Kidney (tissue), 14 donors: ENCODE results near the gene USP48. TPM values are rescaled to one million over a fixed set of nuclear protein-coding genes. Genes with fewer than 3 reads are reported as not detected.

Experiments used
- DNase-seq, 5 donors: peaks; one replicate each; pipeline ENCODE4 v3.0.0-alpha.2; 2013 to 2020
- FAIRE-seq: peaks from 2 replicates; lab custom pipeline; 2012; peaks lifted over from hg19 to GRCh38; lab: Jason Lieb, UNC
- H3K27ac ChIP-seq, 2 donors: one replicate each; pipeline ENCODE4 v1.7.0; 2013; ENCODE audit warnings: low read depth in 2 of 2, low read length in 2 of 2, inconsistent platforms in 1 of 2
- H3K27me3 ChIP-seq: one replicate; pipeline ENCODE4 v1.7.1; 2013; ENCODE audit warnings: low read length, inconsistent platforms; ENCODE audit not compliant: control insufficient read depth, insufficient read depth
- H3K36me3 ChIP-seq, 3 donors: one replicate each; pipeline versions ENCODE4 v1.7.0 to v1.7.1; 2013; ENCODE audit warnings: low read length in 3 of 3, control low read depth in 1 of 3, inconsistent platforms in 1 of 3; ENCODE audit not compliant: insufficient read depth in 3 of 3, control insufficient read depth in 2 of 3
- H3K4me1 ChIP-seq, 3 donors: one replicate each; pipeline versions ENCODE4 v1.7.0 to v1.7.1; 2013; ENCODE audit warnings: low read length in 3 of 3, inconsistent platforms in 1 of 3, low read depth in 1 of 3; ENCODE audit not compliant: control insufficient read depth in 2 of 3, insufficient read depth in 2 of 3
- H3K4me3 ChIP-seq, 3 donors: one replicate each; pipeline versions ENCODE4 v1.7.0 to v1.8.1; 2013; ENCODE audit warnings: low read length in 3 of 3, control low read depth in 1 of 3, inconsistent platforms in 1 of 3
- H3K9ac ChIP-seq, 3 donors: one replicate each; pipeline versions ENCODE4 v1.7.0 to v1.7.1; 2013; ENCODE audit warnings: low read length in 3 of 3, control low read depth in 1 of 3, inconsistent platforms in 1 of 3
- H3K9me3 ChIP-seq, 3 donors: one replicate each; pipeline versions ENCODE4 v1.7.0 to v1.7.1; 2013; ENCODE audit warnings: low read length in 3 of 3, control low read depth in 1 of 3, inconsistent platforms in 1 of 3; ENCODE audit not compliant: control insufficient read depth in 2 of 3, insufficient read depth in 1 of 3
- CTCF ChIP-seq: IDR thresholded peaks from 3 replicates; pipeline ENCODE4 v1.5.1; 2012; ENCODE audit warnings: mild to moderate bottlenecking, moderate library complexity, borderline replicate concordance; ENCODE audit not compliant: insufficient read depth; ENCODE audit errors: extremely low read depth
- intact Hi-C: fragments of 100-400 bp; cut with DNase I; formaldehyde crosslinking; loops from one replicate; pipeline ENCODE4 v1.11.1; 2022
- polyA plus RNA-seq: library from polyadenylated mRNA; stranded (reverse); fragments of 350-450 nt; fragmentation: Illumina TruSeq; extraction: RNeasy Lipid Tissue Mini Kit (QIAGEN cat#74804); gene quantifications from one replicate; pipeline ENCODE4 v1.2.3, GENCODE V29; 2014; ENCODE audit warnings: low read depth, low replicate concordance; ENCODE audit not compliant: insufficient read depth
- total RNA-seq: library from RNA; stranded (reverse); fragmentation: NEBNext Ultra II Directional; extraction: Animal tissue kit (Norgen Biotek cat#: 25700); gene quantifications from one replicate; pipeline ENCODE4 v1.2.1, GENCODE V29; 2021
- donor health status: control.
- donor health status: control.
- donor health status: control.
- donor health status: control.
- donor health status: control.
- donor health status: DM: yes; HTN: yes; CAD: no.
- donor health status: Normal renal cell carcinoma (clear cell type).

Gene USP48
- total and polyA plus RNA-seq, 2 donors from 2014 or later = 16.7 to 62.8 TPM

DNA sequence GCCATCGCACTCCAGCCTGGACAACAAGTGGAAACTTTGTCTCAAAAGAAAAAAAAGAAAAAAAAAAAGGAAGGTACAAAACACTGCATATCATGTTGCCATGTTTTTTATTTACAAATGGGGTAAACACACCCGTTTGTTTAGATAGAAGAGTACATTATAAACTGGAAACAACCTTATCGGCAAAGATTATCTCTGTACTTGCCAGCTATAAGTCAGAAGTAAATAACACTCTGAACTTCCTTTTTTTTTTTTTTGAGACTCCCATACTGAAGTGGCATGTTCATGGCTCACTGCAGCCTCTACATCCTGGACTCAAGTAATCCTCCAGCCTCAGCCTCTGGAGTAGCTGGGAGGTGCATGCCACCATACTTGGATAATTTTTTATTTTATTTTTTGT, 21.9 kb downstream of the USP48 start:
- Histone ChIP-seq H3K9ac (no peak overlapping the region), H3K4me1 (peaks cover 0 to 7% (median 3%) of the 10 kb centered on the region in 3 donors), H3K27ac (no peak overlapping the region), H3K9me3 (no peaks in the 10 kb centered on the region), H3K27me3 (no peaks in the 10 kb centered on the region), H3K4me3 (no peak overlapping the region), H3K36me3 (no peaks in the 10 kb centered on the region)
- DNase-seq (no peak), FAIRE-seq (no peak)
- TF ChIP-seq CTCF = no peak
- intact Hi-C loops = no loop called here

GRCh38 chr1:21759818-21760217, 23.1 kb downstream of the USP48 start:
- no peak for DNase-seq
- no peak overlapping the region for H3K4me3 ChIP-seq
- FAIRE-seq = no peak
- intact Hi-C loops = no loop called here
- peaks cover 0 to under 1% (median 0%) of the 10 kb centered on the region in 3 donors for H3K36me3 ChIP-seq
- no peak for TF ChIP-seq CTCF
- no peaks in the 10 kb centered on the region for H3K9me3 ChIP-seq
- no peaks in the 10 kb centered on the region for H3K27me3 ChIP-seq
- peaks cover 0 to 4% (median 0%) of the 10 kb centered on the region in 3 donors for H3K4me1 ChIP-seq
- H3K27ac ChIP-seq = no peak overlapping the region
- no peak overlapping the region for H3K9ac ChIP-seq

GRCh38 chr1:21759182-21759581, 23.8 kb downstream of the USP48 start:
- DNase-seq = no peak
- H3K4me3 ChIP-seq = no peak overlapping the region
- no peaks in the 10 kb centered on the region for H3K4me1 ChIP-seq
- H3K9me3 ChIP-seq = no peaks in the 10 kb centered on the region
- no peak overlapping the region for H3K27ac ChIP-seq
- no peak overlapping the region for H3K9ac ChIP-seq
- no peak for TF ChIP-seq CTCF
- peaks cover 0 to 7% (median 4%) of the 10 kb centered on the region in 3 donors for H3K36me3 ChIP-seq
- intact Hi-C loops = no loop called here
- FAIRE-seq = no peak
- no peaks in the 10 kb centered on the region for H3K27me3 ChIP-seq

DNA sequence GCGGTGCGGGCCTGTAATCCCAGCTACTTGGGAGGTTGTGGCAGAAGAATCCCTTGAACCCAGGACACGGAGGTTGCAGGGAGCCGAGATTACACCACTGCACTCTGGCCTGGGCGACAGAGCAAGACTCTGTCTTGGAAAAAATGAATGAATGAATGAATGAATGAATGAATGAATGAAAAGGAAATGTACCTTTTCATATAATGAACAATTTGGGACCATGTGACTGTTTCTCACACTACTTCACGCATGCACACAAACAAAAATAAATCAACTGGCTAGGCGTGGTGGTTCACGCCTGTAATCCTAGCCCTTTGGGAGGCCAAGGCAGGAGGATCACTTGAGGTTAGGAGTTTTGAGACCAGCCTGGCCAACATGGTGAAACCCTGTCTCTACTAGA, 24.3 kb downstream of the USP48 start:
- no peaks in the 10 kb centered on the region for H3K4me1 ChIP-seq
- no peak overlapping the region for H3K27ac ChIP-seq
- H3K27me3 ChIP-seq = no peaks in the 10 kb centered on the region
- FAIRE-seq = no peak
- H3K9ac ChIP-seq = no peak overlapping the region
- no peak for DNase-seq
- TF ChIP-seq CTCF = no peak
- peaks cover 0 to 7% (median 7%) of the 10 kb centered on the region in 3 donors for H3K36me3 ChIP-seq
- no peaks in the 10 kb centered on the region for H3K9me3 ChIP-seq
- no peak overlapping the region for H3K4me3 ChIP-seq
- intact Hi-C loops = no loop called here
